Natural killer cell (primary cell): ENCODE data around the gene TSPAN31. TPM values are rescaled to one million over a fixed set of nuclear protein-coding genes. Genes with fewer than 3 reads are reported as not detected.

Experiments used
- ATAC-seq, 3 donors: fragments of 150-1000 bp in 2 of 3; fragments of 200-7000 bp in 1 of 3; cut with Tn5 transposase; 1 replicate in 1 of 3; 2 replicates in 2 of 3; pipeline ENCODE4 v1.10.0; 2021; ENCODE audit warnings: mild to moderate bottlenecking in 2 of 3, moderate library complexity in 2 of 3
- DNase-seq, 2 donors: peaks; one replicate each; pipeline versions ENCODE4 v3.0.0 to v3.0.0-alpha.2; 2013 to 2021; ENCODE audit warnings: mixed read lengths in 1 of 2
- H3K27ac ChIP-seq: one replicate; pipeline ENCODE4 v1.5.1; 2013; ENCODE audit warnings: mild to moderate bottlenecking, low read length
- H3K27me3 ChIP-seq: one replicate; pipeline ENCODE4 v1.6.1; 2013; ENCODE audit warnings: low read length; ENCODE audit not compliant: control insufficient read depth, insufficient read depth
- H3K36me3 ChIP-seq: one replicate; pipeline ENCODE4 v1.6.1; 2013; ENCODE audit warnings: low read length; ENCODE audit not compliant: control insufficient read depth, insufficient read depth
- H3K4me1 ChIP-seq: one replicate; pipeline ENCODE4 v1.6.1; 2013; ENCODE audit warnings: low read length; ENCODE audit not compliant: control insufficient read depth, insufficient read depth
- H3K4me3 ChIP-seq: one replicate; pipeline ENCODE4 v1.5.1; 2013; ENCODE audit warnings: low read length
- H3K9me3 ChIP-seq: one replicate; pipeline ENCODE4 v1.6.1; 2013; ENCODE audit warnings: low read length; ENCODE audit not compliant: control insufficient read depth, insufficient read depth
- H3K27ac Mint-ChIP-seq, 2 donors: one replicate each; pipeline ENCODE4 v1.8.0; 2022; ENCODE audit warnings: mild to moderate bottlenecking in 2 of 2, mixed read lengths in 2 of 2, moderate library complexity in 1 of 2
- H3K27me3 Mint-ChIP-seq, 2 donors: one replicate each; pipeline ENCODE4 v1.8.0; 2022; ENCODE audit warnings: low read depth in 2 of 2, mixed read lengths in 2 of 2
- H3K36me3 Mint-ChIP-seq: one replicate; pipeline ENCODE4 v1.8.0; 2022; ENCODE audit warnings: mixed read lengths
- H3K4me1 Mint-ChIP-seq, 2 donors: one replicate each; pipeline ENCODE4 v1.8.0; 2022; ENCODE audit warnings: mixed read lengths in 2 of 2
- H3K4me3 Mint-ChIP-seq: one replicate; pipeline ENCODE4 v1.8.0; 2022; ENCODE audit warnings: mild to moderate bottlenecking, moderate library complexity, mixed read lengths
- H3K9me3 Mint-ChIP-seq, 2 donors: one replicate each; pipeline ENCODE4 v1.8.0; 2022; ENCODE audit warnings: mixed read lengths in 2 of 2
- WGBS: methylation state at CpG from one replicate; pipeline ENCODE4 v1.1.7; 2013; ENCODE audit warnings: missing lambda C conversion rate; ENCODE audit not compliant: insufficient coverage; 5-methylcytosine and 5-hydroxymethylcytosine counted together
- intact Hi-C: fragments of 100-400 bp; cut with micrococcal nuclease; formaldehyde crosslinking; loops from one replicate; pipeline ENCODE4 v1.14.2; 2022
- total RNA-seq, 4 donors: library from RNA; stranded (reverse); fragments of 120-200 nt in 1 of 4; gene quantifications; one replicate each; pipeline versions ENCODE4 v1.2.3 to v1.2.4, GENCODE V29; 2013 to 2022
- TF ChIP-seq, protein P1 (sequence below): fragments of 200-600 bp; IDR thresholded peaks from one replicate; pipeline ENCODE4 v1.8.0; 2022; ENCODE audit warnings: antibody characterized with exemption

TSPAN31 gene
- total RNA-seq, 3 donors from 2014 or later (not counting 1 experiment from before 2014, with no cell fraction given): 18.3 to 27.0 (median 23.5) TPM

DNA sequence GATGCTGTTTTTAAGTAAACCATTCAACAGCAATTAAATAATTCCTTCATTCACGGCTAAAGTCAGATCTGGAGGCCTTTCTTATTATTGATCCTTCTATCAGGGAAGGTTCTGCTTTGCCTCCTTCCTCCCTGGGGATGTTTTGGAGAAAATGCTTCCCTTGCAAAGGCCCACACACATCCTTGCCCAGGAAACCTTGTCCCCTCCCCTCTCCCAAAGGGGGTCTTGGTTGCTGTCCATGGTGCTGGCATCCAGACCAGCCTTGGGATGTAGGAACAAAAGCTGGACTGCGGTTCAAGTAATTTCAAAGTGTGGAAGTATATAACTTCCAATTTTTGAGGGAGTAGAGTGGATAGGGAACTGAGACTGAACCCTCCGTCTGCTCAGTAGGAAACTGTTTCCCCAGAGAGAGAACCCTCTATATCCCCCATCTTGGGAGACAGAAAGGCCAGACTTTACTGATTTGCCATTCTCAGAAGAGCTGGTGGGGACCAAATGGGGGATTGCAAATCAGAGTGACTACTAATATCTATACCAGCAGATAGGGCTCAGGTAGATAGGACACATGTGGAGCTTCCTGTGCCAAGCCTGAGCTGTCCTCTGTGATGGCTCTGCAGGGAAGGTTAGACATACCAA is 15.6 kb downstream of the TSPAN31 start:
- WGBS: 100% methylated on average over 1 of the region's 3 CpGs
- intact Hi-C loops: no loop called here
- peaks cover 27 to 40% of the 10 kb centered on the region in 2 donors for H3K4me1 Mint-ChIP-seq
- no peaks in the 10 kb centered on the region for H3K9me3 Mint-ChIP-seq
- peaks cover 26% of the 10 kb centered on the region for H3K4me1 ChIP-seq
- H3K27me3 Mint-ChIP-seq: peaks cover 24 to 31% of the 10 kb centered on the region in 2 donors
- ATAC-seq (no peak), DNase-seq (no peak)
- no peak overlapping the region for H3K4me3 ChIP-seq
- no peak overlapping the region for H3K27ac ChIP-seq
- peaks cover 22% of the 10 kb centered on the region for H3K27me3 ChIP-seq
- H3K27ac Mint-ChIP-seq: no peak overlapping the region
- TF ChIP-seq, protein P1, sequence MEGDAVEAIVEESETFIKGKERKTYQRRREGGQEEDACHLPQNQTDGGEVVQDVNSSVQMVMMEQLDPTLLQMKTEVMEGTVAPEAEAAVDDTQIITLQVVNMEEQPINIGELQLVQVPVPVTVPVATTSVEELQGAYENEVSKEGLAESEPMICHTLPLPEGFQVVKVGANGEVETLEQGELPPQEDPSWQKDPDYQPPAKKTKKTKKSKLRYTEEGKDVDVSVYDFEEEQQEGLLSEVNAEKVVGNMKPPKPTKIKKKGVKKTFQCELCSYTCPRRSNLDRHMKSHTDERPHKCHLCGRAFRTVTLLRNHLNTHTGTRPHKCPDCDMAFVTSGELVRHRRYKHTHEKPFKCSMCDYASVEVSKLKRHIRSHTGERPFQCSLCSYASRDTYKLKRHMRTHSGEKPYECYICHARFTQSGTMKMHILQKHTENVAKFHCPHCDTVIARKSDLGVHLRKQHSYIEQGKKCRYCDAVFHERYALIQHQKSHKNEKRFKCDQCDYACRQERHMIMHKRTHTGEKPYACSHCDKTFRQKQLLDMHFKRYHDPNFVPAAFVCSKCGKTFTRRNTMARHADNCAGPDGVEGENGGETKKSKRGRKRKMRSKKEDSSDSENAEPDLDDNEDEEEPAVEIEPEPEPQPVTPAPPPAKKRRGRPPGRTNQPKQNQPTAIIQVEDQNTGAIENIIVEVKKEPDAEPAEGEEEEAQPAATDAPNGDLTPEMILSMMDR: no peak
- no peak overlapping the region for H3K4me3 Mint-ChIP-seq
- peaks cover 12% of the 10 kb centered on the region for H3K36me3 ChIP-seq
- no peaks in the 10 kb centered on the region for H3K36me3 Mint-ChIP-seq
- H3K9me3 ChIP-seq: no peaks in the 10 kb centered on the region

DNA sequence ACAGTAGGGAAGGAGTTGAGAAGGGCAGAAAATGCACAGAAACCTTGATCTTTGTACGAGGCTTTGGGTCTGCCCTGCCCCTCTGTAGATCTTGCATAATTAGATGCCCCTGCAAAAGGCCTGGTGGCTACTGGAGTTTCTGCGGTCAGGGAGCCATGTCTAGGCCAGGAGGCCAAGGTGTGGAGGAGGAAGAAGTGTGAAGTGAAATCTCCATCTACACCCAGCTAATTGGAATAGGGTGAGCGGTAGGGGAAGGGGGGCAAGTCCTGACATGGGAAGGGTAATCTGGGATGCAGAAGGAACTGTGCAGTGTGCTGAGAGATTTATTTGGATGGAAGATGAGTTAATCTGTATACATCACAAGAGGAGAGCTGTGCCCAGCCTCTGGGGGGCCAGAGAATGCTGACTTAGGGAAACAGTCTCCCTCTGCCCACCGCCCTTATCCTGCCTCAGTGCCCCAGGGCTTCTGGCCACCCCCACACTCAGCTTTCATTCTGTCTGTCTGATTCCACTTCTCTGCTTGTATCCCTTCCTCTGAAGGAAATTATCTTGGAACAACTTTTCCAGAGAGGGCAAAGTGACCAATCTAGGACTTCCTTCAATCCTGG is 16.7 kb downstream of the TSPAN31 start:
- intact Hi-C loops: no loop called here
- Histone ChIP-seq H3K9me3 (no peaks in the 10 kb centered on the region), H3K4me1 (peaks cover 29% of the 10 kb centered on the region), H3K36me3 (peaks cover 12% of the 10 kb centered on the region), H3K4me3 (no peak overlapping the region), H3K27ac (no peak overlapping the region), H3K27me3 (peaks cover 32% of the 10 kb centered on the region)
- Mint-ChIP-seq H3K9me3 (no peaks in the 10 kb centered on the region), H3K27ac (no peak overlapping the region), H3K27me3 (peaks cover 30 to 36% of the 10 kb centered on the region in 2 donors), H3K36me3 (no peaks in the 10 kb centered on the region), H3K4me3 (no peak overlapping the region), H3K4me1 (peaks cover 32 to 40% of the 10 kb centered on the region in 2 donors)
- WGBS: 96% methylated on average over 4 of the region's 4 CpGs
- TF ChIP-seq, protein P1: no peak
- ATAC-seq (no peak), DNase-seq (no peak)

DNA sequence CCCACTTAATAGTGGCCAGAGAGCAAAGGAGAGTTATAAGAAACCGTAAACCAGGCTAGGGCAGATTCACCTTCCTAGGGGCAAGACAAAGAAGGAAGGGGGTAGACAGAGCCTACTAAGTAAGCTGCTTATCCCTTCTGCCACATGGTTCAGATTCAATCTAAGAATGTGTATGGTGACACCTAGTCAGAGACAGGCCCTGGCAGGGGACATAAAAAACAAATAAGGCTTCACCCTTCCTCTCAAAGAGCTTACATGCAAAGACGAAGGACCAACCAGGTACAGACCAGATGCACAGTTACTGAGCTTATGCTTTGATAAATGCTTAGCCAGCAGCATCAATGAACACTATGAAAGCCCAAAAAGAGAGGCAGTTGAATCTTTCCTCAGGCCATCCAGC is 17.6 kb downstream of the TSPAN31 start:
- Histone ChIP-seq H3K9me3 (no peaks in the 10 kb centered on the region), H3K4me1 (peaks cover 30% of the 10 kb centered on the region), H3K27ac (no peak overlapping the region), H3K27me3 (peaks cover 41% of the 10 kb centered on the region), H3K36me3 (peaks cover 12% of the 10 kb centered on the region), H3K4me3 (no peak overlapping the region)
- intact Hi-C loops: no loop called here
- TF ChIP-seq, protein P1: no peak
- Mint-ChIP-seq H3K9me3 (no peaks in the 10 kb centered on the region), H3K27me3 (peaks cover 38 to 44% of the 10 kb centered on the region in 2 donors), H3K4me3 (no peak overlapping the region), H3K27ac (no peak overlapping the region), H3K4me1 (peaks cover 30 to 38% of the 10 kb centered on the region in 2 donors), H3K36me3 (no peaks in the 10 kb centered on the region)
- ATAC-seq: no peak
- WGBS: 82% methylated on average over 2 of the region's 2 CpGs
- DNase-seq: no peak
